Measurements from ENCODE around the gene RNF222. TPM values are rescaled to one million over a fixed set of nuclear protein-coding genes. Genes with fewer than 3 reads are reported as not detected.

Gene RNF222
- polyA plus RNA-seq, 1 donor from 2014 or later: not detected

DNA sequence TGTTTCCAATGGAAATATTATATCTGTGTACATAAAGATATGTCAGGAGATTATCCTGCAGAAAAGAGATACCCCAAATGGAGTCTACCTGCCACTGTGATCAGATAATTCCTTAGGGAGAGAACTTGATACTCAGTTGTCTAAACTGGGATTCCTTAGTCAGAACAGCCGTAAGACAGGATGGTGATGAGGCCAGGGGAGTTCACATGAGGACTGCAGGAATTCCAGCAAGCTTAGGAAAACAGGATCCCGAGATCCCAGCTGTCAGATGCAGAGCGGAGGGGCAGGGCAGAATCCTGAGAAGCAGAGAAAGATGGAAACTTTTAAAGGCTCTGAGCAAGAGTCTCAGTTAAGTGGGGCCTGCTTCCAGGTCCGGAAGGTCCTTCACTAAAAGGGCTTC is 25.8 kb downstream of the RNF222 start:
- no peak overlapping the region for H3K4me2 ChIP-seq (ENCODE audit: low read length)
- no peak overlapping the region for H3K27ac ChIP-seq (ENCODE audit: low read length)
- H2AFZ ChIP-seq (ENCODE audit: low read depth, low read length): no peak overlapping the region
- no peak overlapping the region for H3K4me3 ChIP-seq (ENCODE audit: low read length)
- H3K79me2 ChIP-seq (replicated peaks; ENCODE audit: insufficient read depth, low read length): peaks cover 11% of the 10 kb centered on the region
- H3K27me3 ChIP-seq (ENCODE audit: insufficient read depth, low read depth, low read length): no peaks in the 10 kb centered on the region
- H3K9ac ChIP-seq (ENCODE audit: low read length): no peak overlapping the region
- no peaks in the 10 kb centered on the region for H3K9me2 ChIP-seq (ENCODE audit: insufficient read depth, low read length)
- H3F3A ChIP-seq (ENCODE audit: insufficient read depth, low read length, poor library complexity, severe bottlenecking): no peaks in the 10 kb centered on the region
- TF ChIP-seq POLR2AphosphoS5 (IDR thresholded peaks at IDR 0.05) (no peak), EZH2 (IDR thresholded peaks at IDR 0.05; ENCODE audit: borderline replicate concordance, insufficient read depth, low read length, poor library complexity, severe bottlenecking) (no peak), SMC3 (conservative IDR thresholded peaks at IDR 0.05; ENCODE audit: poor library complexity) (no peak)
- H4K20me1 ChIP-seq (ENCODE audit: insufficient read depth): no peaks in the 10 kb centered on the region
- H3K9me3 ChIP-seq (ENCODE audit: low read length): no peaks in the 10 kb centered on the region
- peaks cover 5% of the 10 kb centered on the region for H3K36me3 ChIP-seq (ENCODE audit: insufficient read depth, low read length)

- Histone ChIP-seq H3K4me2 (ENCODE audit: low read length) (no peak overlapping the region), H3K4me3 (ENCODE audit: low read length) (no peak overlapping the region), H3K79me2 (replicated peaks; ENCODE audit: insufficient read depth, low read length) (no peaks in the 10 kb centered on the region), H3K27me3 (ENCODE audit: insufficient read depth, low read depth, low read length) (no peaks in the 10 kb centered on the region), H3K27ac (ENCODE audit: low read length) (no peak overlapping the region), H3K36me3 (ENCODE audit: insufficient read depth, low read length) (peaks cover 5% of the 10 kb centered on the region), H3K9ac (ENCODE audit: low read length) (no peak overlapping the region), H3K9me2 (ENCODE audit: insufficient read depth, low read length) (no peaks in the 10 kb centered on the region), H3F3A (ENCODE audit: insufficient read depth, low read length, poor library complexity, severe bottlenecking) (no peaks in the 10 kb centered on the region), H4K20me1 (ENCODE audit: insufficient read depth) (no peaks in the 10 kb centered on the region), H3K9me3 (ENCODE audit: low read length) (no peaks in the 10 kb centered on the region), H2AFZ (ENCODE audit: low read depth, low read length) (no peak overlapping the region)
- no peak for TF ChIP-seq EZH2 (IDR thresholded peaks at IDR 0.05; ENCODE audit: borderline replicate concordance, insufficient read depth, low read length, poor library complexity, severe bottlenecking)
- TF ChIP-seq EP300 (conservative IDR thresholded peaks at IDR 0.05; ENCODE audit: poor library complexity, severe bottlenecking): no peak
- no peak for TF ChIP-seq REST (IDR thresholded peaks at IDR 0.05; ENCODE audit: borderline replicate concordance)
- TF ChIP-seq POLR2AphosphoS5 (IDR thresholded peaks at IDR 0.05): no peak
Measured at GRCh38 chr17:8369944-8370343, 27.7 kb downstream of the RNF222 start.

GRCh38 chr17:8368193-8368592 is 29.4 kb downstream of the RNF222 start:
- Histone ChIP-seq H3K4me3 (ENCODE audit: low read length) (no peak overlapping the region), H3K9ac (ENCODE audit: low read length) (no peak overlapping the region), H3K9me3 (ENCODE audit: low read length) (no peaks in the 10 kb centered on the region), H3K27me3 (ENCODE audit: insufficient read depth, low read depth, low read length) (no peaks in the 10 kb centered on the region), H3K9me2 (ENCODE audit: insufficient read depth, low read length) (no peaks in the 10 kb centered on the region), H4K20me1 (ENCODE audit: insufficient read depth) (no peaks in the 10 kb centered on the region), H3K27ac (ENCODE audit: low read length) (no peak overlapping the region), H3K79me2 (replicated peaks; ENCODE audit: insufficient read depth, low read length) (no peaks in the 10 kb centered on the region), H3F3A (ENCODE audit: insufficient read depth, low read length, poor library complexity, severe bottlenecking) (no peaks in the 10 kb centered on the region), H3K36me3 (ENCODE audit: insufficient read depth, low read length) (peaks cover 5% of the 10 kb centered on the region), H3K4me2 (ENCODE audit: low read length) (no peak overlapping the region), H2AFZ (ENCODE audit: low read depth, low read length) (no peak overlapping the region)
- TF ChIP-seq TAF1 (IDR thresholded peaks at IDR 0.05; ENCODE audit: low read depth) (no peak), RAD21 (conservative IDR thresholded peaks at IDR 0.05) (no peak), CTCF (IDR thresholded peaks at IDR 0.05; ENCODE audit: poor library complexity, severe bottlenecking) (no peak), POLR2AphosphoS5 (IDR thresholded peaks at IDR 0.05) (no peak), EP300 (conservative IDR thresholded peaks at IDR 0.05; ENCODE audit: poor library complexity, severe bottlenecking) (no peak), REST (IDR thresholded peaks at IDR 0.05; ENCODE audit: borderline replicate concordance) (no peak), MXI1 (conservative IDR thresholded peaks at IDR 0.05; ENCODE audit: poor library complexity, severe bottlenecking) (no peak), EZH2 (IDR thresholded peaks at IDR 0.05; ENCODE audit: borderline replicate concordance, insufficient read depth, low read length, poor library complexity, severe bottlenecking) (no peak), SMC3 (conservative IDR thresholded peaks at IDR 0.05; ENCODE audit: poor library complexity) (no peak)

Data from neural cell (in vitro differentiated cells).